ENCODE results near the gene TBCK.
"Not testable (repeated sequence)": the region's sequence is repeated elsewhere in the genome, so short reads cannot be mapped to it uniquely, and the experiment has no call there.

Gene TBCK

DNA sequence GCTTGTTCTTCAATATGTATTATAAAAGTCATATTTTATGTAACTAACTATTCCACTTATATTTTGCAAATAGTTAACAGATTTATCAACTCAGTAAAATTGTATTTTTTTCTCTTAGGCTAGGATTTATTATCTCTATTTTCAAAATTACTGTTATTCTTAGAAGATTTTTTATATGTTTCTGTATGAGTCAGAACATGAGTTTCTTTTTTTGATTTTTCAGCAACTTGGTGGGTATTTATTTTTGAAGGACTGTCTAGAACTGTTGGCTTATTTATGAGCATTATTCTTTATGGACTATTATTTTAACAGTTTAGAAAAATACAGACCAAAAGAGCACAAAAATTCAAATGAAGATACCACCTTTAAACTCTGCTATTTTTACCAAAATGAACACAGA lies 7.1 kb upstream of the TBCK start:
- DNase-seq, result no peak
- TF ChIP-seq, protein P1, sequence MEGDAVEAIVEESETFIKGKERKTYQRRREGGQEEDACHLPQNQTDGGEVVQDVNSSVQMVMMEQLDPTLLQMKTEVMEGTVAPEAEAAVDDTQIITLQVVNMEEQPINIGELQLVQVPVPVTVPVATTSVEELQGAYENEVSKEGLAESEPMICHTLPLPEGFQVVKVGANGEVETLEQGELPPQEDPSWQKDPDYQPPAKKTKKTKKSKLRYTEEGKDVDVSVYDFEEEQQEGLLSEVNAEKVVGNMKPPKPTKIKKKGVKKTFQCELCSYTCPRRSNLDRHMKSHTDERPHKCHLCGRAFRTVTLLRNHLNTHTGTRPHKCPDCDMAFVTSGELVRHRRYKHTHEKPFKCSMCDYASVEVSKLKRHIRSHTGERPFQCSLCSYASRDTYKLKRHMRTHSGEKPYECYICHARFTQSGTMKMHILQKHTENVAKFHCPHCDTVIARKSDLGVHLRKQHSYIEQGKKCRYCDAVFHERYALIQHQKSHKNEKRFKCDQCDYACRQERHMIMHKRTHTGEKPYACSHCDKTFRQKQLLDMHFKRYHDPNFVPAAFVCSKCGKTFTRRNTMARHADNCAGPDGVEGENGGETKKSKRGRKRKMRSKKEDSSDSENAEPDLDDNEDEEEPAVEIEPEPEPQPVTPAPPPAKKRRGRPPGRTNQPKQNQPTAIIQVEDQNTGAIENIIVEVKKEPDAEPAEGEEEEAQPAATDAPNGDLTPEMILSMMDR (IDR thresholded peaks at IDR 0.05), result no peak
- Histone ChIP-seq H3K27me3 (no peaks in the 10 kb centered on the region), H3K4me1 (peaks cover 0 to 38% (median 5%) of the 10 kb centered on the region in 4 donors), H3K27ac (no peak overlapping the region), H3K9me3 (no peaks in the 10 kb centered on the region), H3K4me3 (no peak overlapping the region), H3K36me3 (peaks cover 22 to 38% (median 30%) of the 10 kb centered on the region in 3 donors)
- intact Hi-C loops (cut with DNase I; ENCODE audit: low total_unique reads), result no loop called here

DNA sequence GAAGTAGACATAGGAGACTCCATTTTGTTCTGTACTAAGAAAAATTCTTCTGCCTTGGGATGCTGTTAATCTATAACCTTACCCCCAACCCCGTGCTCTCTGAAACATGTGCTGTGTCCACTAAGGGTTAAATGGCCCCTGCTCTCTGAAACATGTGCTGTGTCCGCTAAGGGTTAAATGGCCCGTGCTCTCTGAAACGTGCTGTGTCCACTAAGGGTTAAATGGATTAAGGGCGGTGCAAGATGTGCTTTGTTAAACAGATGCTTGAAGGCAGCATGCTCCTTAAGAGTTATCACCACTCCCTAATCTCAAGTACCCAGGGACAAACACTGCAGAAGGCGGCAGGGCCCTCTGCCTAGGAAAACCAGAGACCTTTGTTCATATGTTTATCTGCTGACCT lies 5.8 kb upstream of the TBCK start:
- intact Hi-C loops (cut with DNase I; ENCODE audit: low total_unique reads); H3K4me3 ChIP-seq; H3K27ac ChIP-seq; H3K9me3 ChIP-seq; DNase-seq; H3K27me3 ChIP-seq: not testable (repeated sequence)
- Histone ChIP-seq H3K36me3 (peaks cover 9 to 25% (median 17%) of the 10 kb centered on the region in 3 donors), H3K4me1 (peaks cover 0 to 50% (median 16%) of the 10 kb centered on the region in 4 donors)

DNA sequence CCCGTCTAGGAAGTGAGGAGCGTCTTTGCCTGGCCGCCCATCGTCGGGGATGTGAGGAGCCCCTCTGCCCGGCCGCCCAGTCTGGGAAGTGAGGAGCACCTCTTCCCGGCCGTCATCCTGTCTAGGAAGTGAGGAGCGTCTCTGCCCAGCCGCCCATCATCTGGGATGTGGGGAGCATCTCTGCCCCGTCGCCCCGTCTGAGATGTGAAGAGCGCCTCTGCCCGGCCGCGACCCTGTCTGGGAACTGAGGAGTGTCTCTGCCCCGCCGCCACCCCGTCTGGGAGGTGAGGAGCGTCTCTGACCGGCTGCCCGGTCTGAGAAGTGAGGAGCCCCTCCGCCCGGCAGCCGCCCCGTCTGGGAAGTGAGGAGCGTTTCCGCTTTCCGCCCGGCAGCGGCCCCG lies 5.2 kb upstream of the TBCK start:
- not testable (repeated sequence) for DNase-seq

DNA sequence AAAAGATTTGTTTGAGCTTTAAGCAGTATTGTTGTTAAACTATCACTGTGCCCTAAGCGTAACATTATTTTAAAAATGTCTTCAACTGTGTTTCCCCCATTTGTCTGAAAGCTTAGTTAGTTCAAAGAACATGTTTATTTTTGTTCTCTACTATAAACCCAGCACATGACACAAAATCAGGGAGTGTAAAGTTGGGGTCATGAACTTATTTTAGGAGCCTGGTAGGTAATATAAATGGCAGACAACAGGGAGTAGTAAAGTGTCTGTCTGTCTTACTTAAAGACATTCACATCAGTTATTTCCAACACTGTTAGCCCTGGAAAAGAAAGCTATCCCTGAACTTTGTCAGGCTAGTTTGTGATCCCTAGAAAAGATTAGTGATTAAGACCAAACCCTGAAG lies 4.2 kb upstream of the TBCK start:
- H3K27me3 ChIP-seq, result no peaks in the 10 kb centered on the region
- no peaks in the 10 kb centered on the region for H3K9me3 ChIP-seq
- H3K27ac ChIP-seq, result no peak overlapping the region
- DNase-seq, result no peak
- TF ChIP-seq, protein P1 (IDR thresholded peaks at IDR 0.05), result no peak
- peaks cover 0 to 51% (median 16%) of the 10 kb centered on the region in 4 donors for H3K4me1 ChIP-seq
- no peak overlapping the region for H3K4me3 ChIP-seq
- peaks cover 0 to 13% (median 10%) of the 10 kb centered on the region in 3 donors for H3K36me3 ChIP-seq
- intact Hi-C loops (cut with DNase I; ENCODE audit: low total_unique reads), result no loop called here

More for the DNA sequence above, 5.2 kb upstream of the TBCK start:
- H3K4me1 ChIP-seq, result peaks cover 0 to 50% (median 16%) of the 10 kb centered on the region in 4 donors
- intact Hi-C loops (cut with DNase I; ENCODE audit: low total_unique reads); H3K27me3 ChIP-seq; H3K27ac ChIP-seq; H3K9me3 ChIP-seq; H3K4me3 ChIP-seq: not testable (repeated sequence)
- H3K36me3 ChIP-seq, result peaks cover 6 to 21% (median 11%) of the 10 kb centered on the region in 3 donors

DNA sequence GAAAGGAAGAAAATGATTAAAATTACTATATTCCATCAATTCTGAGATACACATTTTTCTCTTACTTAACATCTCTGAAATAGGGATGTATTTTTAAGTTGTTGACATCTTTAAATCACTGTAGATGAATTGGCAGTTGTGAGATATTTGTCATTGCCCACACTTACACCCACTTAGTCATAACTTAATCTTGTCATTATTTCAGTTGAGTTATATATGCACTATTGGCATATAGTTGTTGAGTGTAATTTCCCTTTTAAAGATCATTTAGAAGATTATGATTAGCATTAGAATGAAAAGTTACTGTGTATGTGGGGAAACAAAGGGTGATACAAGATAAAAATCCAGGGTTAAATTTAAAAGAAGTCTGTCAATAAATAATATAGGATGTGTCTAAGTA lies 2.5 kb upstream of the TBCK start:
- peaks cover 0 to 10% (median 9%) of the 10 kb centered on the region in 3 donors for H3K36me3 ChIP-seq
- no peaks in the 10 kb centered on the region for H3K27me3 ChIP-seq
- H3K9me3 ChIP-seq, result no peaks in the 10 kb centered on the region
- H3K4me3 ChIP-seq, result no peak overlapping the region
- intact Hi-C loops (cut with DNase I; ENCODE audit: low total_unique reads), result no loop called here
- no peak for DNase-seq
- TF ChIP-seq, protein P1 (IDR thresholded peaks at IDR 0.05), result no peak
- H3K4me1 ChIP-seq, result peaks cover 0 to 62% (median 27%) of the 10 kb centered on the region in 4 donors
- no peak overlapping the region for H3K27ac ChIP-seq

DNA sequence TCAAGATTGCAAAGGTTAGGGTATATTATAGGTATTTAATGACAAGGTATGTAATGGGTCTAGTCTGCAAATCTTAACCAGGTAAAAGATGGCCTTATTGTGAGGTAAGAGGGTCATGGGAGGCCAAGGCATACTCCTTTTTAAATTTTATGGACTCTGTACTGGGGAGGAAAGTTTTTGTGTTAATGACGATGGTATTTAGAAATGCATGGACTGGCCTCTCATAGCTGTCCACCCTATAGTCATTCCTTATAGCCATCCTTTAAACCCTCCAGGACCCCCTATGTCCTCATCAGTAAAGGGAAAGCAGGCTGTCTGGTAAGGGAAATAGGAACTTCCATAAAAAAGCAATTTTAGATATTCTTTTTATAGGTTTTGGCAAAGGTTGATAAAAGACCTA lies 1.8 kb upstream of the TBCK start:
- DNase-seq, result no peak
- Histone ChIP-seq H3K4me1 (peaks cover 0 to 62% (median 28%) of the 10 kb centered on the region in 4 donors), H3K27ac (peak overlapping the region in 1 of 2 donors; percentile 96), H3K27me3 (no peaks in the 10 kb centered on the region), H3K4me3 (peak overlapping the region in 1 of 2 donors; percentile 76), H3K36me3 (peaks cover 0 to 10% (median 9%) of the 10 kb centered on the region in 3 donors), H3K9me3 (no peaks in the 10 kb centered on the region)
- TF ChIP-seq, protein P1 (IDR thresholded peaks at IDR 0.05), result no peak
- intact Hi-C loops (cut with DNase I; ENCODE audit: low total_unique reads), result no loop called here
